GM23338 (cell line): Measurements from ENCODE around the gene ADAM15. TPM values are rescaled to one million over a fixed set of nuclear protein-coding genes. Genes with fewer than 3 reads are reported as not detected.

Experiments used
- ATAC-seq: fragments of 200-7000 bp; cut with Tn5 transposase; 3 replicates; pipeline ENCODE4 v1.9.1; 2020
- DNase-seq: peaks from one replicate; pipeline ENCODE4 v3.0.0-alpha.2; 2015; ENCODE audit warnings: low spot score
- H2AFZ ChIP-seq: fragments of 200-600 bp; sonication (generic); 2 replicates; pipeline ENCODE4 v1.8.0; 2016; ENCODE audit warnings: antibody characterized with exemption, mild to moderate bottlenecking, moderate library complexity
- H3F3A ChIP-seq: fragments of 200-600 bp; sonication (generic); replicated peaks from 2 replicates; pipeline ENCODE4 v1.8.0; 2017; ENCODE audit warnings: antibody characterized with exemption, mixed run types, low read depth
- H3K27ac ChIP-seq: fragments of 200-600 bp; sonication (generic); 2 replicates; pipeline ENCODE4 v1.6.1; 2016; ENCODE audit warnings: low read depth
- H3K27me3 ChIP-seq: fragments of 200-600 bp; sonication (generic); 2 replicates; pipeline ENCODE4 v1.8.0; 2016; ENCODE audit warnings: mild to moderate bottlenecking, mixed run types, moderate library complexity; ENCODE audit not compliant: insufficient read depth
- H3K36me3 ChIP-seq: fragments of 200-600 bp; sonication (generic); 2 replicates; pipeline ENCODE4 v1.8.0; 2016; ENCODE audit warnings: mild to moderate bottlenecking; ENCODE audit not compliant: insufficient read depth
- H3K4me1 ChIP-seq: fragments of 200-600 bp; sonication (generic); 2 replicates; pipeline ENCODE4 v1.8.0; 2016; ENCODE audit warnings: mild to moderate bottlenecking, moderate library complexity; ENCODE audit not compliant: insufficient read depth
- H3K4me2 ChIP-seq: fragments of 200-600 bp; sonication (generic); 2 replicates; pipeline ENCODE4 v1.7.1; 2017; ENCODE audit warnings: mixed run types
- H3K4me3 ChIP-seq: fragments of 200-600 bp; sonication (generic); 2 replicates; pipeline ENCODE4 v1.6.1; 2016; ENCODE audit warnings: mixed run types
- H3K79me2 ChIP-seq: fragments of 200-600 bp; sonication (generic); replicated peaks from 2 replicates; pipeline ENCODE4 v1.8.0; 2017; ENCODE audit warnings: mild to moderate bottlenecking; ENCODE audit not compliant: insufficient read depth
- H3K9me2 ChIP-seq: fragments of 200-600 bp; sonication (generic); 2 replicates; pipeline ENCODE4 v1.8.0; 2017; ENCODE audit not compliant: insufficient read depth
- H4K20me1 ChIP-seq: fragments of 200-600 bp; sonication (generic); replicated peaks from 2 replicates; pipeline ENCODE4 v1.8.0; 2017; ENCODE audit warnings: mild to moderate bottlenecking; ENCODE audit not compliant: insufficient read depth
- H3K27ac Mint-ChIP-seq: 2 replicates; pipeline ENCODE4 v1.8.0; 2020; ENCODE audit warnings: inconsistent platforms, mild to moderate bottlenecking, moderate library complexity, mixed read lengths
- H3K27me3 Mint-ChIP-seq: 3 replicates; pipeline ENCODE4 v1.8.0; 2022; ENCODE audit warnings: low read depth, mild to moderate bottlenecking, moderate library complexity, mixed read lengths, inconsistent platforms; ENCODE audit not compliant: insufficient read depth, poor library complexity
- H3K36me3 Mint-ChIP-seq: 3 replicates; pipeline ENCODE4 v1.8.0; 2021; ENCODE audit warnings: low read depth, mild to moderate bottlenecking, inconsistent platforms, moderate library complexity, mixed read lengths
- H3K4me1 Mint-ChIP-seq: 3 replicates; pipeline ENCODE4 v1.8.0; 2020; ENCODE audit warnings: mild to moderate bottlenecking, inconsistent platforms, mixed read lengths
- H3K4me3 Mint-ChIP-seq: 3 replicates; pipeline ENCODE4 v1.8.0; 2021; ENCODE audit warnings: moderate library complexity, mild to moderate bottlenecking, inconsistent platforms, mixed read lengths
- H3K9me3 Mint-ChIP-seq: 3 replicates; pipeline ENCODE4 v1.8.0; 2020; ENCODE audit warnings: moderate library complexity, mild to moderate bottlenecking, inconsistent platforms, mixed read lengths
- CREB1 ChIP-seq: fragments of 250-450 bp; sonication (Bioruptor Pico); IDR thresholded peaks from 2 replicates; pipeline ENCODE4 v1.5.0; 2020; ENCODE audit warnings: low read depth, mild to moderate bottlenecking, moderate library complexity
- ETS1 ChIP-seq: IDR thresholded peaks from 2 replicates; pipeline ENCODE4 v1.6.1; 2016; ENCODE audit warnings: antibody characterized with exemption
- EZH2 ChIP-seq: fragments of 200-600 bp; sonication (generic); IDR thresholded peaks from one replicate; pipeline ENCODE4 v1.8.0; 2017; ENCODE audit warnings: antibody characterized with exemption, mild to moderate bottlenecking, low read depth; ENCODE audit not compliant: unreplicated experiment
- JUNB ChIP-seq: IDR thresholded peaks from one replicate; pipeline ENCODE4 v1.6.1; 2016; ENCODE audit warnings: antibody characterized with exemption; ENCODE audit not compliant: unreplicated experiment
- POLR2AphosphoS5 ChIP-seq: IDR thresholded peaks from 2 replicates; pipeline ENCODE4 v1.6.1; 2016; ENCODE audit warnings: antibody characterized with exemption, low read depth
- STAT1 ChIP-seq: IDR thresholded peaks from one replicate; pipeline ENCODE4 v1.6.1; 2016; ENCODE audit warnings: antibody characterized with exemption; ENCODE audit not compliant: unreplicated experiment
- ZNF331 ChIP-seq: fragments of 250-450 bp; sonication (Bioruptor Pico); IDR thresholded peaks from 2 replicates; pipeline ENCODE4 v1.5.0; 2020; ENCODE audit warnings: low read depth, mild to moderate bottlenecking, moderate library complexity
- ZNF462 ChIP-seq: fragments of 250-450 bp; sonication (Bioruptor Pico); IDR thresholded peaks from 2 replicates; pipeline ENCODE4 v1.5.0; 2020; ENCODE audit warnings: mild to moderate bottlenecking, moderate library complexity
- polyA plus RNA-seq: library from polyadenylated mRNA; unstranded; fragments of >200 nt; fragmentation: Nextera tagmentation; extraction: Ambion mirVana; gene quantifications from 2 replicates; pipeline ENCODE4 v1.2.1, GENCODE V29; 2016
- total RNA-seq: library from RNA; depleted of rRNA; stranded (reverse); fragments of >200 nt; shearing (Covaris generic); gene quantifications from 2 replicates; pipeline ENCODE4 v1.2.3, GENCODE V29; 2014

ADAM15 gene
- total and polyA plus RNA-seq, 2 experiments from 2014 or later, result 24.2 to 31.1 TPM

- TF ChIP-seq ETS1, result no peak
- TF ChIP-seq POLR2AphosphoS5, result peak; percentile 41; the same call in 1 of the 2 replicates
- no peak for TF ChIP-seq STAT1
- no peak for TF ChIP-seq EZH2
- TF ChIP-seq CREB1 (CRISPR knock-in tag), result peak; percentile 63
These were observed 33.8 kb downstream of the ADAM15 start (continued) for GRCh38 chr1:155084722-155085503.

GRCh38 chr1:155085504-155086127 is 34.5 kb downstream of the ADAM15 start:
- DNase-seq, result peak; percentile 77
- Histone ChIP-seq H3K27ac (no peak overlapping the region), H2AFZ (peak overlapping the region; percentile 97; the same call in 1 of the 2 replicates), H3K36me3 (no peaks in the 10 kb centered on the region), H3K27me3 (peaks cover 39% of the 10 kb centered on the region), H3K4me1 (peaks cover 24% of the 10 kb centered on the region), H3K4me2 (peak overlapping the region; percentile 95), H3F3A (peaks cover 18% of the 10 kb centered on the region; the same call in 1 of the 2 replicates), H3K4me3 (peak overlapping the region; percentile 88), H4K20me1 (peaks cover 6% of the 10 kb centered on the region; the same call in 1 of the 2 replicates), H3K79me2 (no peaks in the 10 kb centered on the region), H3K9me2 (no peaks in the 10 kb centered on the region)
- H3K27ac Mint-ChIP-seq, result no peak overlapping the region
- peak overlapping the region; percentile 95 for H3K4me3 Mint-ChIP-seq
- ATAC-seq, result peak; percentile 3
- peaks cover 39% of the 10 kb centered on the region for H3K4me1 Mint-ChIP-seq
- H3K9me3 Mint-ChIP-seq, result no peaks in the 10 kb centered on the region
- H3K36me3 Mint-ChIP-seq, result no peaks in the 10 kb centered on the region; the same call in 2 of the 3 replicates
- TF ChIP-seq ZNF331 (CRISPR knock-in tag), result no peak
- TF ChIP-seq POLR2AphosphoS5, result 0 out of 2 replicates have a peak, but pooled peaks have one; percentile 16
- no peak for TF ChIP-seq JUNB
- H3K27me3 Mint-ChIP-seq, result peaks cover 60% of the 10 kb centered on the region

GRCh38 chr1:155086128-155086741 is 35.1 kb downstream of the ADAM15 start:
- H3K9me2 ChIP-seq, result no peaks in the 10 kb centered on the region
- no peaks in the 10 kb centered on the region; the same call in 2 of the 3 replicates for H3K36me3 Mint-ChIP-seq
- no peaks in the 10 kb centered on the region for H3K79me2 ChIP-seq
- peaks cover 21% of the 10 kb centered on the region for H3K4me1 ChIP-seq
- peak overlapping the region; percentile 95 for H3K4me2 ChIP-seq
- H2AFZ ChIP-seq, result peak overlapping the region; percentile 97; the same call in 1 of the 2 replicates
- peaks cover 59% of the 10 kb centered on the region for H3K27me3 Mint-ChIP-seq
- H3K4me1 Mint-ChIP-seq, result peaks cover 42% of the 10 kb centered on the region
- H3K27me3 ChIP-seq, result peaks cover 33% of the 10 kb centered on the region
- no peaks in the 10 kb centered on the region for H3K36me3 ChIP-seq
- H3F3A ChIP-seq, result peaks cover 15% of the 10 kb centered on the region; the same call in 1 of the 2 replicates
- DNase-seq (peak; percentile 82), ATAC-seq (peak; percentile 19)
- peak overlapping the region; percentile 95 for H3K4me3 Mint-ChIP-seq
- H4K20me1 ChIP-seq, result peaks cover 5% of the 10 kb centered on the region; the same call in 1 of the 2 replicates
- no peak overlapping the region for H3K27ac Mint-ChIP-seq
- peak overlapping the region; percentile 88 for H3K4me3 ChIP-seq
- H3K27ac ChIP-seq, result no peak overlapping the region
- no peaks in the 10 kb centered on the region for H3K9me3 Mint-ChIP-seq
- TF ChIP-seq EZH2 (no peak), ZNF462 (CRISPR knock-in tag) (no peak), ETS1 (no peak)
